Neural progenitor cell (in vitro differentiated cells): ENCODE data around the gene ZC2HC1C. TPM values are rescaled to one million over a fixed set of nuclear protein-coding genes. Genes with fewer than 3 reads are reported as not detected.

ENCODE experiments used
- DNase-seq: peaks from one replicate; pipeline ENCODE4 v3.0.0-alpha.2; 2016; ENCODE audit warnings: low spot score
- H2AFZ ChIP-seq: fragments of 200-600 bp; sonication (generic); replicated peaks from 2 replicates; pipeline ENCODE4 v1.6.1; 2016; ENCODE audit warnings: antibody characterized with exemption
- H3F3A ChIP-seq: fragments of 200-600 bp; sonication (generic); 2 replicates; pipeline ENCODE4 v1.6.1; 2016; ENCODE audit warnings: antibody characterized with exemption, low read depth
- H3K27ac ChIP-seq: fragments of 200-600 bp; sonication (generic); 2 replicates; pipeline ENCODE4 v1.5.1; 2016; ENCODE audit warnings: mild to moderate bottlenecking
- H3K27me3 ChIP-seq: fragments of 200-600 bp; sonication (generic); 2 replicates; pipeline ENCODE4 v1.6.1; 2016; ENCODE audit warnings: mild to moderate bottlenecking, moderate library complexity
- H3K36me3 ChIP-seq: fragments of 200-600 bp; sonication (generic); 2 replicates; pipeline ENCODE4 v1.5.1; 2016
- H3K4me1 ChIP-seq: fragments of 200-600 bp; sonication (generic); 2 replicates; pipeline ENCODE4 v1.6.1; 2016; ENCODE audit warnings: mixed run types
- H3K4me2 ChIP-seq: fragments of 200-600 bp; sonication (generic); 2 replicates; pipeline ENCODE4 v1.6.1; 2016
- H3K4me3 ChIP-seq: fragments of 200-600 bp; sonication (generic); 2 replicates; pipeline ENCODE4 v1.5.1; 2016
- H3K79me2 ChIP-seq: fragments of 200-600 bp; sonication (generic); 2 replicates; pipeline ENCODE4 v1.6.1; 2016; ENCODE audit warnings: low read depth
- H3K9ac ChIP-seq: fragments of 200-600 bp; sonication (generic); 2 replicates; pipeline ENCODE4 v1.6.1; 2016
- H3K9me3 ChIP-seq: fragments of 200-600 bp; sonication (generic); 2 replicates; pipeline ENCODE4 v1.5.1; 2016; ENCODE audit warnings: low read depth
- H4K20me1 ChIP-seq: fragments of 200-600 bp; sonication (generic); 2 replicates; pipeline ENCODE4 v1.6.1; 2016; ENCODE audit warnings: low read depth
- H3K27ac Mint-ChIP-seq: 3 replicates; pipeline ENCODE4 v1.8.0; 2021; ENCODE audit warnings: mixed read lengths
- H3K27me3 Mint-ChIP-seq: 2 replicates; pipeline ENCODE4 v1.8.0; 2022; ENCODE audit warnings: low read depth, mild to moderate bottlenecking, inconsistent platforms, moderate library complexity, mixed read lengths; ENCODE audit not compliant: insufficient read depth
- H3K36me3 Mint-ChIP-seq: 3 replicates; pipeline ENCODE4 v1.8.0; 2021; ENCODE audit warnings: mixed read lengths
- H3K4me1 Mint-ChIP-seq: 3 replicates; pipeline ENCODE4 v1.8.0; 2021; ENCODE audit warnings: mixed read lengths
- H3K4me3 Mint-ChIP-seq: 3 replicates; pipeline ENCODE4 v1.8.0; 2021; ENCODE audit warnings: mild to moderate bottlenecking, moderate library complexity, mixed read lengths
- H3K9me3 Mint-ChIP-seq: 3 replicates; pipeline ENCODE4 v1.8.0; 2020; ENCODE audit warnings: mixed read lengths
- CTCF ChIP-seq: fragments of 200-600 bp; sonication (generic); IDR thresholded peaks from 2 replicates; pipeline ENCODE4 v1.5.1; 2017; ENCODE audit warnings: antibody characterized with exemption, mild to moderate bottlenecking
- EZH2 ChIP-seq: fragments of 200-600 bp; sonication (generic); IDR thresholded peaks from 2 replicates; pipeline ENCODE4 v1.6.1; 2017; ENCODE audit warnings: antibody characterized with exemption, mild to moderate bottlenecking, moderate library complexity
- EZH2phosphoT487 ChIP-seq: fragments of 200-600 bp; sonication (generic); IDR thresholded peaks from 2 replicates; pipeline ENCODE4 v1.6.1; 2017; ENCODE audit warnings: antibody characterized with exemption
- total RNA-seq: library from RNA; depleted of rRNA; stranded (reverse); fragments of >200 nt; gene quantifications from 2 replicates; pipeline ENCODE4 v1.2.3, GENCODE V29; 2015; ENCODE audit warnings: low replicate concordance

ZC2HC1C gene
- total RNA-seq, 1 donor from 2014 or later, result 0.94 TPM

- TF ChIP-seq CTCF, result no peak
- Mint-ChIP-seq H3K27me3 (peaks cover 2% of the 10 kb centered on the region), H3K4me3 (no peak overlapping the region), H3K27ac (no peak overlapping the region), H3K36me3 (peaks cover 28% of the 10 kb centered on the region), H3K4me1 (no peaks in the 10 kb centered on the region), H3K9me3 (no peaks in the 10 kb centered on the region)
- H3K27me3 ChIP-seq, result no peaks in the 10 kb centered on the region
- no peak overlapping the region for H2AFZ ChIP-seq
- no peak overlapping the region for H3K9ac ChIP-seq
- H3F3A ChIP-seq, result no peaks in the 10 kb centered on the region
- H3K27ac ChIP-seq, result no peak overlapping the region
- no peaks in the 10 kb centered on the region for H3K79me2 ChIP-seq
- H3K4me3 ChIP-seq, result no peak overlapping the region
- no peak for DNase-seq
- no peak overlapping the region for H3K4me2 ChIP-seq
- no peaks in the 10 kb centered on the region for H3K36me3 ChIP-seq
- no peaks in the 10 kb centered on the region for H3K9me3 ChIP-seq
- H4K20me1 ChIP-seq, result no peaks in the 10 kb centered on the region
- H3K4me1 ChIP-seq, result no peaks in the 10 kb centered on the region
Observed at GRCh38 chr14:75101491-75101890, 32.0 kb downstream of the ZC2HC1C start.

DNA sequence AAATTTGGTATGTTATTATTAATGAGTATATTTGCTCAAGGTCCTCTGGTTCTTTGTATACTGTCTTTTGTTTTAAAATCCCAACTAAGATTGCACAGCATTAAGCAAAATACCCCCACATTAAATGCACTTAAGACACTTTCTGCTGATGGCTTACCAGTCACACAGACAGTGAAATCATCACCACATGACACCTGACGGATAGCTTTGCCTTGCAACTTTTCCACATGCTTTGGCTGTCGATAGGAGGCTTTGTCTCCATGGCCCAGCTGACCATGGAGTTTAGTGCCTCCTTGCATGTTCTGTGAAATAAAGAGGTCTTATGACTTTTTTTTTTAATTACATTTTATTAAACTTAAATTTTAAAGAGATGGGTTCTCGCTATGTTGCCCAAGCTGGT, 37.7 kb downstream of the ZC2HC1C start:
- Histone ChIP-seq H3F3A (no peaks in the 10 kb centered on the region), H3K4me1 (no peaks in the 10 kb centered on the region), H3K36me3 (no peaks in the 10 kb centered on the region), H3K27me3 (no peaks in the 10 kb centered on the region), H3K79me2 (no peaks in the 10 kb centered on the region), H3K9me3 (no peaks in the 10 kb centered on the region), H3K27ac (no peak overlapping the region), H3K9ac (no peak overlapping the region), H3K4me2 (no peak overlapping the region), H4K20me1 (no peaks in the 10 kb centered on the region), H3K4me3 (no peak overlapping the region), H2AFZ (no peak overlapping the region)
- no peak overlapping the region for H3K4me3 Mint-ChIP-seq
- H3K36me3 Mint-ChIP-seq, result peaks cover 31% of the 10 kb centered on the region
- H3K27me3 Mint-ChIP-seq, result no peaks in the 10 kb centered on the region
- H3K27ac Mint-ChIP-seq, result no peak overlapping the region
- DNase-seq, result no peak
- no peaks in the 10 kb centered on the region for H3K9me3 Mint-ChIP-seq
- no peaks in the 10 kb centered on the region for H3K4me1 Mint-ChIP-seq
- no peak for TF ChIP-seq EZH2
- TF ChIP-seq EZH2phosphoT487, result no peak
- TF ChIP-seq CTCF, result no peak

- H3K4me3 ChIP-seq, result no peak overlapping the region
- no peaks in the 10 kb centered on the region for H3K9me3 ChIP-seq
- Mint-ChIP-seq H3K36me3 (peaks cover 30% of the 10 kb centered on the region), H3K4me3 (no peak overlapping the region), H3K9me3 (no peaks in the 10 kb centered on the region), H3K27ac (no peak overlapping the region), H3K27me3 (no peaks in the 10 kb centered on the region), H3K4me1 (no peaks in the 10 kb centered on the region)
- H3F3A ChIP-seq, result no peaks in the 10 kb centered on the region
- no peak overlapping the region for H2AFZ ChIP-seq
- H3K27me3 ChIP-seq, result no peaks in the 10 kb centered on the region
- H3K27ac ChIP-seq, result no peak overlapping the region
- no peaks in the 10 kb centered on the region for H3K4me1 ChIP-seq
- no peak for DNase-seq
- no peaks in the 10 kb centered on the region for H3K79me2 ChIP-seq
- no peak for TF ChIP-seq CTCF
- TF ChIP-seq EZH2, result no peak
- TF ChIP-seq EZH2phosphoT487, result no peak
- H3K9ac ChIP-seq, result no peak overlapping the region
- H3K4me2 ChIP-seq, result no peak overlapping the region
- no peaks in the 10 kb centered on the region for H4K20me1 ChIP-seq
- no peaks in the 10 kb centered on the region for H3K36me3 ChIP-seq
Observed at GRCh38 chr14:75109877-75110276, 40.4 kb downstream of the ZC2HC1C start.
